Right renal cortex interstitium (tissue), 3 donors: ENCODE measurements around the gene GABBR1. TPM values are rescaled to one million over a fixed set of nuclear protein-coding genes. Genes with fewer than 3 reads are reported as not detected.

Source experiments
- DNase-seq, 3 donors: peaks; one replicate each; pipeline ENCODE4 v3.0.0-alpha.2; 2013; ENCODE audit warnings: low read depth in 3 of 3, low spot score in 2 of 3
- polyA plus RNA-seq, 3 donors: library from polyadenylated mRNA; unstranded; fragments of 120-200 nt; gene quantifications; one replicate each; pipeline ENCODE4 v1.2.1, GENCODE V29; 2013; ENCODE audit not compliant: insufficient read length in 3 of 3

GABBR1 gene
- polyA plus RNA-seq, 3 donors, result 35.7 to 49.9 (median 42.7) TPM

GRCh38 chr6:29577544-29577943, 55.4 kb downstream of the GABBR1 start:
- DNase-seq, result no peak

- DNase-seq, result no peak
These were observed 56.9 kb downstream of the GABBR1 start for GRCh38 chr6:29576056-29576455.

- DNase-seq, result no peak
These were observed 65.0 kb downstream of the GABBR1 start for GRCh38 chr6:29567991-29568390.

GRCh38 chr6:29567541-29567940, 65.4 kb downstream of the GABBR1 start:
- no peak for DNase-seq

GRCh38 chr6:29566856-29567255, 66.1 kb downstream of the GABBR1 start:
- DNase-seq, result no peak

- DNase-seq, result no peak
These were observed 68.1 kb downstream of the GABBR1 start for GRCh38 chr6:29564875-29565274.

GRCh38 chr6:29563435-29563965, 69.5 kb downstream of the GABBR1 start:
- DNase-seq, result no peak

GRCh38 chr6:29561606-29562181, 71.3 kb downstream of the GABBR1 start:
- no peak for DNase-seq

GRCh38 chr6:29561091-29561490, 71.9 kb downstream of the GABBR1 start:
- DNase-seq, result no peak

- DNase-seq, result no peak
These were observed 73.3 kb downstream of the GABBR1 start, which contains the start of gene UBD for GRCh38 chr6:29559524-29560287. UBD (minus strand) TSS chr6:29559732; CDS start chr6:29559701, 31 bp downstream.

GRCh38 chr6:29558439-29559079, 74.4 kb downstream of the GABBR1 start:
- DNase-seq, result no peak

GRCh38 chr6:29557320-29557719, 75.7 kb downstream of the GABBR1 start:
- DNase-seq, result no peak

GRCh38 chr6:29554764-29555163, 78.2 kb downstream of the GABBR1 start:
- DNase-seq, result no peak

- DNase-seq, result peak; percentile 18 to 41 (median 19)
These were observed 79.5 kb downstream of the GABBR1 start for GRCh38 chr6:29553268-29554057.

GRCh38 chr6:29552512-29553051, 80.4 kb downstream of the GABBR1 start:
- peak; percentile 51 to 65 (median 61) for DNase-seq

- DNase-seq, result no peak
These were observed 85.4 kb downstream of the GABBR1 start for GRCh38 chr6:29547573-29547972.

- DNase-seq, result no peak
These were observed 95.1 kb downstream of the GABBR1 start for GRCh38 chr6:29537714-29538403.

- DNase-seq, result no peak
These were observed 100.5 kb downstream of the GABBR1 start for GRCh38 chr6:29532320-29532951.

GRCh38 chr6:29531668-29532067, 101.3 kb downstream of the GABBR1 start:
- no peak for DNase-seq
